Right lobe of liver (tissue), 4 donors: Measurements from ENCODE around the gene KREMEN2.

Experiments
- POLR2A ChIP-seq: fragments of 450-650 bp; IDR thresholded peaks from one replicate; pipeline ENCODE4 v1.6.1; 2017; ENCODE audit warnings: antibody characterized with exemption, mild to moderate bottlenecking
- TF ChIP-seq, protein P1 (sequence below), 4 donors: fragments of 200-600 bp in 3 of 4; fragments of 450-650 bp in 1 of 4; IDR thresholded peaks; one replicate each; pipeline versions ENCODE4 v1.5.1 to v1.8.0; 2016 to 2022; ENCODE audit warnings: antibody characterized with exemption in 4 of 4, mild to moderate bottlenecking in 2 of 4
- donor health status: DM: no; HTN: no; CAD: no.
- donor health status: DM: no; HTN: no; CAD: no.
- donor health status: DM: no; HTN: yes; CAD: no.

DNA sequence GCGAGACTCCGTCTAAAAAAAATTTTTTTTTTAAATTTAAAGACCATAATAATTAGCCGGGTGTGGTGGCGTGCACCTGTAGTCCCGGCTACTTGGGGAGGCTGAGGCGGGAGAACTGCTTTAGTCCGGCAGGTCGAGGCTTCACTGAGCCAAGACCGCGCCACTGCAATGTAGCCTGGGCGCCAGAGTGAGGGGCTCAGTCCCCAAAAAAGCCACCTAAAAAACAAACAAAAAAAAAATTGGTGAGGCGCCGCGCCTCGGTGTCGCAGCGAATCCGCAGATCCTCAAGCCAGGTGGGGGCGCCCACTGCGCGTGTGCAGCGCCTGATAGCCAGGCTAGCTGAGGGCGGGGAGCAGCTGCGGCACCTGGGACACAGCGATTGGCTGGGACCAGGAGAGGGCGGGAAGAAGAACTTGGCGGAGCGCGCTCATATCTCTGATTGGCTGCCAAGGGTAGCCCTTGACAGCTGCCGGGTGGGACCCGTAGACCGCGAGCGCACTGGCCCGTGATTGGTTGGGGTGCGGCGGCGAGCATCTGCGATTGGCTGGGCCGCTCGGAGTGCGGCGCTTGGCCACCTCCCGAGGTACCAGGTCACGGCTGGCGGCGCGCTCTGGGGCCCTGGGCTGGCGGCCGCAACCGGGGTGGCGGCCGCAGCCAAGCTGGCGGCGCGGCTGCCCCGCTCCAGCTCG is 39.7 kb downstream of the KREMEN2 start:
- TF ChIP-seq POLR2A = peak; percentile 81
- TF ChIP-seq, protein P1, sequence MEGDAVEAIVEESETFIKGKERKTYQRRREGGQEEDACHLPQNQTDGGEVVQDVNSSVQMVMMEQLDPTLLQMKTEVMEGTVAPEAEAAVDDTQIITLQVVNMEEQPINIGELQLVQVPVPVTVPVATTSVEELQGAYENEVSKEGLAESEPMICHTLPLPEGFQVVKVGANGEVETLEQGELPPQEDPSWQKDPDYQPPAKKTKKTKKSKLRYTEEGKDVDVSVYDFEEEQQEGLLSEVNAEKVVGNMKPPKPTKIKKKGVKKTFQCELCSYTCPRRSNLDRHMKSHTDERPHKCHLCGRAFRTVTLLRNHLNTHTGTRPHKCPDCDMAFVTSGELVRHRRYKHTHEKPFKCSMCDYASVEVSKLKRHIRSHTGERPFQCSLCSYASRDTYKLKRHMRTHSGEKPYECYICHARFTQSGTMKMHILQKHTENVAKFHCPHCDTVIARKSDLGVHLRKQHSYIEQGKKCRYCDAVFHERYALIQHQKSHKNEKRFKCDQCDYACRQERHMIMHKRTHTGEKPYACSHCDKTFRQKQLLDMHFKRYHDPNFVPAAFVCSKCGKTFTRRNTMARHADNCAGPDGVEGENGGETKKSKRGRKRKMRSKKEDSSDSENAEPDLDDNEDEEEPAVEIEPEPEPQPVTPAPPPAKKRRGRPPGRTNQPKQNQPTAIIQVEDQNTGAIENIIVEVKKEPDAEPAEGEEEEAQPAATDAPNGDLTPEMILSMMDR (IDR thresholded peaks at IDR 0.05) = peak; percentile 46 to 78 (median 58)
